Loucy (cell line): Measurements from ENCODE around the gene LCK.

Experiments used
- H2AFZ ChIP-seq: fragments of 200-600 bp; sonication (generic); 2 replicates; pipeline ENCODE4 v1.6.0; 2016; ENCODE audit warnings: antibody characterized with exemption, mild to moderate bottlenecking, low read length, moderate library complexity
- H3F3A ChIP-seq: fragments of 200-600 bp; 2 replicates; pipeline ENCODE4 v1.6.0; 2016; ENCODE audit warnings: antibody characterized with exemption, low read depth, mild to moderate bottlenecking
- H3K27me3 ChIP-seq: fragments of 200-600 bp; sonication (generic); 2 replicates; pipeline ENCODE4 v1.6.1; 2014; ENCODE audit warnings: low read length, mild to moderate bottlenecking; ENCODE audit not compliant: insufficient read depth, poor library complexity, severe bottlenecking
- H3K36me3 ChIP-seq: fragments of 200-600 bp; sonication (generic); 2 replicates; pipeline ENCODE4 v1.6.1; 2016; ENCODE audit warnings: low read length; ENCODE audit not compliant: insufficient read depth
- H3K4me1 ChIP-seq: fragments of 200-600 bp; sonication (generic); 2 replicates; pipeline ENCODE4 v1.5.1; 2014; ENCODE audit warnings: low read length, mild to moderate bottlenecking; ENCODE audit not compliant: insufficient read depth, poor library complexity, severe bottlenecking
- H3K4me2 ChIP-seq: fragments of 200-600 bp; sonication (generic); 2 replicates; pipeline ENCODE4 v1.6.0; 2014; ENCODE audit warnings: antibody characterized with exemption, low read length, low read depth, mild to moderate bottlenecking; ENCODE audit not compliant: poor library complexity, severe bottlenecking
- H3K4me3 ChIP-seq: fragments of 200-600 bp; sonication (generic); 2 replicates; pipeline ENCODE4 v1.5.1; 2014; ENCODE audit warnings: low read length, mild to moderate bottlenecking, mixed read lengths; ENCODE audit not compliant: poor library complexity, severe bottlenecking
- H3K79me2 ChIP-seq: fragments of 200-600 bp; sonication (generic); 2 replicates; pipeline ENCODE4 v1.6.1; 2014; ENCODE audit warnings: low read length; ENCODE audit not compliant: insufficient read depth
- H3K9ac ChIP-seq: fragments of 200-600 bp; sonication (generic); 2 replicates; pipeline ENCODE4 v1.6.0; 2014; ENCODE audit warnings: mild to moderate bottlenecking, low read depth, low read length, moderate library complexity; ENCODE audit not compliant: poor library complexity, severe bottlenecking
- H3K9me2 ChIP-seq: fragments of 200-600 bp; sonication (generic); replicated peaks from 2 replicates; pipeline ENCODE4 v1.6.1; 2016; ENCODE audit warnings: low read depth, low read length, mixed read lengths
- H3K9me3 ChIP-seq: fragments of 200-600 bp; sonication (generic); 2 replicates; pipeline ENCODE4 v1.6.1; 2014; ENCODE audit warnings: mild to moderate bottlenecking, antibody characterized with exemption, low read length, low read depth; ENCODE audit not compliant: insufficient read depth
- H4K20me1 ChIP-seq: fragments of 200-600 bp; sonication (generic); 2 replicates; pipeline ENCODE4 v1.6.0; 2014; ENCODE audit warnings: antibody characterized with exemption, low read length, mild to moderate bottlenecking; ENCODE audit not compliant: insufficient read depth, poor library complexity, severe bottlenecking
- EZH2phosphoT487 ChIP-seq: fragments of 200-600 bp; IDR thresholded peaks from 2 replicates; pipeline ENCODE4 v1.6.1; 2018; ENCODE audit warnings: antibody characterized with exemption, mild to moderate bottlenecking, moderate library complexity, borderline replicate concordance
- TF ChIP-seq, protein P1 (sequence below): fragments of 200-600 bp; sonication (generic); conservative IDR thresholded peaks from 2 replicates; pipeline ENCODE4 v1.5.1; 2014; ENCODE audit warnings: mild to moderate bottlenecking, antibody characterized with exemption, low read length

The LCK gene

DNA sequence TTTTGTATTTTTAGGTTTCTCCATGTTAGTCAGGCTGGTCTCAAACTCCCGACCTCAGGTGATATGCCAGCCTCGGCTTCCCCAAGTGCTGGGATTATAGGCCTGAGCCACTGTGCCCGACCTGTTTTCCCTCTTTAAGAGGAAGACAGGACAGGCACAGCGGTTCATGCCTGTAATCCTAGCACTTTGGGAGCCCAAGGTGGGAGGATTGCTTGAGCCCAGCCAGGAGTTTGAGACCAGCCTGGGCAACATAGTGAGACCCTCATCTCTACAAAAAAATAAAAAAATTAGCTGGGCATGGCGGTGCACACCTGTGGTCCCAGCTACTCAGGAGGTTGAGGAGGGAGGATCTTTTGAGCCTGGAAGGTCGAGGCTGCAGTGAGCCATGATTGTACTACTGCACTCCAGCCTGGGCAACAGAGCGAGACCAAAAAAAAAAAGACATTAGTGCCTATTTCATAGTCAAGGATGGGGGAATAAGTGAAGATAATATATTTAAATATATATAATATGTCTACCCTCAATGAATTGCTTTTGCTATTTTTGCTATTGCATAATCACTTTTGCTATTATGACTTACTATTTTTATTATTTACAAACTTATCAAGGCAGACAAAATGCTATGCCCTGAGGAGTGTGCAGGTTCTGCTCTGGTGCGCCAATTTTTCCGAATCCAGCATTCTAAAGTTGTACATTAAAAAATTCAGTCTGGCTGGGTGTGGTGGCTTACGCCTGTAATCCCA is 67.2 kb downstream of the LCK start:
- no peaks in the 10 kb centered on the region for H3F3A ChIP-seq
- H3K4me1 ChIP-seq, result peaks cover 7% of the 10 kb centered on the region
- no peaks in the 10 kb centered on the region for H3K9me3 ChIP-seq
- no peak overlapping the region for H3K4me2 ChIP-seq
- peaks cover 71% of the 10 kb centered on the region for H3K36me3 ChIP-seq
- TF ChIP-seq, protein P1, sequence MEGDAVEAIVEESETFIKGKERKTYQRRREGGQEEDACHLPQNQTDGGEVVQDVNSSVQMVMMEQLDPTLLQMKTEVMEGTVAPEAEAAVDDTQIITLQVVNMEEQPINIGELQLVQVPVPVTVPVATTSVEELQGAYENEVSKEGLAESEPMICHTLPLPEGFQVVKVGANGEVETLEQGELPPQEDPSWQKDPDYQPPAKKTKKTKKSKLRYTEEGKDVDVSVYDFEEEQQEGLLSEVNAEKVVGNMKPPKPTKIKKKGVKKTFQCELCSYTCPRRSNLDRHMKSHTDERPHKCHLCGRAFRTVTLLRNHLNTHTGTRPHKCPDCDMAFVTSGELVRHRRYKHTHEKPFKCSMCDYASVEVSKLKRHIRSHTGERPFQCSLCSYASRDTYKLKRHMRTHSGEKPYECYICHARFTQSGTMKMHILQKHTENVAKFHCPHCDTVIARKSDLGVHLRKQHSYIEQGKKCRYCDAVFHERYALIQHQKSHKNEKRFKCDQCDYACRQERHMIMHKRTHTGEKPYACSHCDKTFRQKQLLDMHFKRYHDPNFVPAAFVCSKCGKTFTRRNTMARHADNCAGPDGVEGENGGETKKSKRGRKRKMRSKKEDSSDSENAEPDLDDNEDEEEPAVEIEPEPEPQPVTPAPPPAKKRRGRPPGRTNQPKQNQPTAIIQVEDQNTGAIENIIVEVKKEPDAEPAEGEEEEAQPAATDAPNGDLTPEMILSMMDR, result no peak
- TF ChIP-seq EZH2phosphoT487, result no peak
- no peak overlapping the region for H3K9ac ChIP-seq
- H3K4me3 ChIP-seq, result no peak overlapping the region
- H4K20me1 ChIP-seq, result peaks cover 38% of the 10 kb centered on the region
- H3K27me3 ChIP-seq, result no peaks in the 10 kb centered on the region
- H3K79me2 ChIP-seq, result peaks cover 62% of the 10 kb centered on the region
- no peaks in the 10 kb centered on the region for H3K9me2 ChIP-seq
- H2AFZ ChIP-seq, result no peak overlapping the region

DNA sequence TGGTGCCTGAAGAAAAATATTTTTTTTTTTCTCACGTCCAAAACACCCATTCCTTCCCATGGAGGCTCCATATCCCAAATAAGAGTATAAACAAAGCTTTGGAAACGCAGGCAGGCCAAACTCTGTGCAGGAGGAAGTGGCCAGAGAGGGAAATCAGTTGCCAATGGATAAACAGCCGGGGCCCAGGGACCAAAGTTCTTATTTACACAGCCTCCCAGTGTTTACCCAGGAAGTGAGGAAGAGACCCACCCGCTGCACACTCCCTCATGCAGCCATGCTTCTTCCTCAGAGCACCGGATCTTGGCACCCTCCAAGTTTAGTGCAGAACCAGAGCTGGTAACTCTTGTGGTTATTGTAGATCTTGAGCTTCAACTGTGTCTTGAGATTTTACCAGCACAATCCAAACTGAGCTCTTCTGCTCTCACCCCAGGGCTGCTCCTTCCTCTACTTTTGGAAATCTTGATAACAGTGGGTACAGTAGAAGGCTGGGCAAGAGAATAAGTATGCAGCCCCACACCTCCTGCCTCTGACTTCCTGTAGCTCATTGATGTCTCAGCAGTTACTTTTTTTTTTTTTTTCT is 70.7 kb downstream of the LCK start:
- Histone ChIP-seq H3K9me2 (no peaks in the 10 kb centered on the region), H3K79me2 (peaks cover 50% of the 10 kb centered on the region; the same call in 1 of the 2 replicates), H2AFZ (no peak overlapping the region), H4K20me1 (peaks cover 27% of the 10 kb centered on the region), H3K9me3 (no peaks in the 10 kb centered on the region), H3K4me3 (no peak overlapping the region), H3K27me3 (no peaks in the 10 kb centered on the region), H3K4me1 (peaks cover 7% of the 10 kb centered on the region), H3F3A (no peaks in the 10 kb centered on the region), H3K4me2 (no peak overlapping the region), H3K9ac (no peak overlapping the region), H3K36me3 (peaks cover 82% of the 10 kb centered on the region)
- no peak for TF ChIP-seq EZH2phosphoT487
- TF ChIP-seq, protein P1, result no peak

DNA sequence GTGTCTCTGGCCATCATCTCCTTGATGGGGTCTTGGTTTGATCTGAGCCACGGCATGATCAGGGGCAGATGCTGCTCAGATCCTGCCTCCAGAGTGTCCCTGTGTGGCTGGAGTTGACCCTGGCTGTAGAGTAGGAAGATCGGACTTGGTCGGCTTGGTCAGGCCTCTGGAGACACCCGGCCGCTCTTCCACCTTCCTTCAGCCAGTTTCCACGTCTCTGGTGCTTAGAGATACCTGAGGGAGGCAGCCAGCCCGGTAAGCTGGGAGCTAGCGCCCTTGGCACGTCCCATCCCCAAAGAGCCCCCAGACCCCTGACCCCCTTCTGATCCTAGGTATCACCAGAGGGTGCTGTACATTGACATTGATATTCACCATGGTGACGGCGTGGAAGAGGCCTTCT is 76.1 kb downstream of the LCK start:
- peaks cover 24% of the 10 kb centered on the region for H4K20me1 ChIP-seq
- no peak for TF ChIP-seq EZH2phosphoT487
- TF ChIP-seq, protein P1, result no peak
- H3K4me2 ChIP-seq, result no peak overlapping the region
- H3K9me2 ChIP-seq, result no peaks in the 10 kb centered on the region
- no peaks in the 10 kb centered on the region for H3K4me1 ChIP-seq
- no peaks in the 10 kb centered on the region; the same call in 1 of the 2 replicates for H3F3A ChIP-seq
- H3K79me2 ChIP-seq, result peaks cover 28% of the 10 kb centered on the region; the same call in 1 of the 2 replicates
- no peaks in the 10 kb centered on the region for H3K9me3 ChIP-seq
- no peak overlapping the region for H3K9ac ChIP-seq
- H2AFZ ChIP-seq, result no peak overlapping the region
- no peak overlapping the region for H3K4me3 ChIP-seq
- no peaks in the 10 kb centered on the region for H3K27me3 ChIP-seq
- peaks cover 91% of the 10 kb centered on the region for H3K36me3 ChIP-seq
